Heart left ventricle (tissue), 16 donors: ENCODE data around the gene PPP1R9B. TPM values are rescaled to one million over a fixed set of nuclear protein-coding genes. Genes with fewer than 3 reads are reported as not detected.

Experiments used
- ATAC-seq, 4 donors: fragments of 200-7000 bp; cut with Tn5 transposase; one replicate each; pipeline ENCODE4 v1.9.1; 2020 to 2022; ENCODE audit warnings: moderate library complexity in 4 of 4, mild to moderate bottlenecking in 3 of 4, moderate number of reproducible peaks in 1 of 4
- DNase-seq, 5 donors: peaks; one replicate each; pipeline ENCODE4 v3.0.0-alpha.2; 2020
- H3K27ac ChIP-seq, 12 donors: fragments of 200-600 bp; sonication (generic) in 4 of 12; one replicate each; pipeline versions ENCODE4 v1.5.0 to v1.8.0; 2016 to 2022; ENCODE audit warnings: mild to moderate bottlenecking in 2 of 12
- H3K27me3 ChIP-seq, 9 donors: fragments of 200-600 bp; sonication (generic) in 2 of 9; one replicate each; pipeline versions ENCODE4 v1.5.1 to v1.8.0; 2016 to 2022; ENCODE audit warnings: mild to moderate bottlenecking in 3 of 9
- H3K36me3 ChIP-seq, 9 donors: fragments of 200-600 bp; sonication (generic) in 2 of 9; one replicate each; pipeline versions ENCODE4 v1.5.0 to v1.8.0; 2018 to 2022; ENCODE audit warnings: mild to moderate bottlenecking in 2 of 9
- H3K4me1 ChIP-seq, 12 donors: fragments of 200-600 bp; sonication (generic) in 4 of 12; one replicate each; pipeline versions ENCODE4 v1.5.0 to v1.8.0; 2016 to 2022; ENCODE audit warnings: mild to moderate bottlenecking in 3 of 12
- H3K4me3 ChIP-seq, 12 donors: fragments of 200-600 bp; sonication (generic) in 4 of 12; one replicate each; pipeline versions ENCODE4 v1.5.0 to v1.8.0; 2017 to 2022; ENCODE audit warnings: mild to moderate bottlenecking in 9 of 12, moderate library complexity in 4 of 12
- H3K9me3 ChIP-seq, 12 donors: fragments of 200-600 bp; sonication (generic) in 4 of 12; one replicate each; pipeline versions ENCODE4 v1.5.0 to v1.8.0; 2016 to 2022; ENCODE audit warnings: mild to moderate bottlenecking in 1 of 12
- POLR2A ChIP-seq, 2 donors: fragments of 450-650 bp; IDR thresholded peaks; one replicate each; pipeline ENCODE4 v1.6.1; 2017; ENCODE audit warnings: antibody characterized with exemption in 2 of 2, mild to moderate bottlenecking in 2 of 2, moderate library complexity in 2 of 2
- WGBS, 4 donors: extraction: QIAGEN DNeasy Blood & Tissue Kit in 2 of 4; methylation state at CpG; one replicate each; pipeline versions ENCODE4 v1.1.5 to v1.1.7; 2013 to 2018; 5-methylcytosine and 5-hydroxymethylcytosine counted together
- intact Hi-C, 10 donors: fragments of 100-400 bp; cut with DNase I; formaldehyde crosslinking; loops; one replicate each; pipeline versions ENCODE4 v1.11.1 to v1.14.2; 2022
- polyA plus RNA-seq, 2 donors: library from polyadenylated mRNA; stranded (reverse); fragments of 200-250 nt; gene quantifications; one replicate each; pipeline ENCODE4 v1.2.3, GENCODE V29; 2013
- total RNA-seq, 9 donors: library from RNA; depleted of rRNA in 2 of 9; stranded (reverse); fragments of >200 nt in 2 of 9; fragmentation: NEBNext Ultra II Directional in 3 of 9; extraction: Animal tissue kit (Norgen Biotek cat#: 25700) in 3 of 9; gene quantifications; one replicate each; pipeline versions ENCODE4 v1.1.0 to v1.2.4, GENCODE V29; 2016 to 2023
- TF ChIP-seq, protein P1 (sequence below), 12 donors: fragments of 200-600 bp; sonication (generic) in 4 of 12; IDR thresholded peaks; one replicate each; pipeline versions ENCODE4 v1.5.0 to v1.8.0; 2018 to 2022; ENCODE audit warnings: antibody characterized with exemption in 12 of 12, mild to moderate bottlenecking in 5 of 12
- donor health status: ischemic (EF 13 %, LVEDD 7.1; RV severe dilation, severe dysfunction).
- donor health status: healthy with polysubstance abuse.
- donor health status: DM: no; HTN: yes; CAD: no.
- donor health status: DM: no; HTN: no; CAD: no.
- donor health status: ischemic (EF 25% LVEDD 6.9; RV normal size, moderate dysfunction).
- donor health status: ischemic (EF 25% LVEDD 5.7; RV mildly dilated, moderate dysfunction).
- donor health status: healthy.
- donor health status: DM: yes; HTN: yes; CAD: no.
- donor health status: ischemic (EF 35%, LVEDD 5.7; RV mildly dilated, moderate dysfunction).
- donor health status: nonischemic (EF 11% LVEDD 7.7; RV severe dilation, severe dysfunction).
- donor health status: DM: yes; HTN: yes; CAD: no.
- donor health status: PGD.
- donor health status: ischemic (EF 29% LVEDD 5.4; RV normal size, mild dysfunction).
- donor health status: nonischemic (EF 23%, LVEDD 6.1; RV moderate dilation, normal function).

The PPP1R9B gene
- total and polyA plus RNA-seq, 11 donors = 17.0 to 55.9 (median 31.3) TPM

DNA sequence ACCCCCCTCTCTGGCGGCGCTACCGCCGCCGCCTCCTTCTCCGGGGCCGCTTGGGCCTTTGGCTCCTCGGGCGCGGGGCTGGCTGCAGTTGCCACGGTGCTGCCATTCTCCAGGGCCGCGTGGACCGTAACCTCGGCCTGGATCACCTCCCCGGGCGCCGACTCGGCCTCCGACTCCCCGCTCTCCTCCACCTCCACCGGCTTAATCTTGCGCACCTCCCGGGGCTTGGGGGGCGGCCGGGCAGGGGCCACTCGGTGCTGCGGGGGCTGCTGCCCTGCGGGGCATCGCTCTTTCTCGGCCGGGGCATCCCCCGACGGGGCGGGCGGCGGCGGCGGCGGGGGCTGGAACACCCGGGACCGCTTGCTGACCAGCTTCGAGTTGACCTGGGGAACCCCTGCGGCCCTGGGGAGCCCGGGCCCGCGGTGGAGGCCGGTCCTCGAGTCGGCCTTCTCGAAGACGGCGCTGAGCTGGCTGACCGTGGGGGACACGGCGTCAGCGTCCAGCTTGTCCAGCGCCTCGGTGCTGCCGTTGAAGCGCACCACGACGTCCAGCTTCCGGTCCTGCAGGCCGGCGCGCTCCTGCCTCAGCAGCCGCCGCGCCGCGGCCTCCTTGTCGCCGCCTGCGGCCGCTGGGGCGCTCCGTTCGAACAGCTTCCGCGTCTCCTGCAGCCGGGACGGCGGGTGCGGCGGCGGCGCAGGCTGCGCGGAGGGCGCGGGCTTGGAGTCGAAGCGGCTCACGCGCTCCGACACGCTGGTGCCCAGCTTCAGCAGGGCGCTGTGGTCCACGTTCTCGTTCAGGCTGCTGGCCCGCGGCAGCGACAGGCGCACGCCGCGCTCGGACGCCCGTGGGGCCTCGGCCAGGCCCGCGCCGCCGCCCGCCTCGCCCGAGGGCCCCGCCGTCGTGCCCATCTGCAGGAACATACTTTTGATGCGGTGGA is 792 bp downstream of the PPP1R9B start:
- H3K27me3 ChIP-seq = no peaks in the 10 kb centered on the region
- H3K4me3 ChIP-seq = peak overlapping the region; percentile 61 to 98 (median 92)
- peak overlapping the region; percentile 83 to 99 (median 96) for H3K27ac ChIP-seq
- intact Hi-C loops = loop anchor here in 2 of 10 donors (5.0 kb wide), 2 partner anchors 37 to 52 kb away; partner anchors contain the start of gene PDK2 (in 1 of the 2)
- H3K4me1 ChIP-seq = peaks cover 16 to 90% (median 68%) of the 10 kb centered on the region in 12 donors
- TF ChIP-seq, protein P1, sequence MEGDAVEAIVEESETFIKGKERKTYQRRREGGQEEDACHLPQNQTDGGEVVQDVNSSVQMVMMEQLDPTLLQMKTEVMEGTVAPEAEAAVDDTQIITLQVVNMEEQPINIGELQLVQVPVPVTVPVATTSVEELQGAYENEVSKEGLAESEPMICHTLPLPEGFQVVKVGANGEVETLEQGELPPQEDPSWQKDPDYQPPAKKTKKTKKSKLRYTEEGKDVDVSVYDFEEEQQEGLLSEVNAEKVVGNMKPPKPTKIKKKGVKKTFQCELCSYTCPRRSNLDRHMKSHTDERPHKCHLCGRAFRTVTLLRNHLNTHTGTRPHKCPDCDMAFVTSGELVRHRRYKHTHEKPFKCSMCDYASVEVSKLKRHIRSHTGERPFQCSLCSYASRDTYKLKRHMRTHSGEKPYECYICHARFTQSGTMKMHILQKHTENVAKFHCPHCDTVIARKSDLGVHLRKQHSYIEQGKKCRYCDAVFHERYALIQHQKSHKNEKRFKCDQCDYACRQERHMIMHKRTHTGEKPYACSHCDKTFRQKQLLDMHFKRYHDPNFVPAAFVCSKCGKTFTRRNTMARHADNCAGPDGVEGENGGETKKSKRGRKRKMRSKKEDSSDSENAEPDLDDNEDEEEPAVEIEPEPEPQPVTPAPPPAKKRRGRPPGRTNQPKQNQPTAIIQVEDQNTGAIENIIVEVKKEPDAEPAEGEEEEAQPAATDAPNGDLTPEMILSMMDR (IDR thresholded peaks at IDR 0.05) = peak in 6 of 12 donors; percentile 8 to 33 (median 23)
- no peak for TF ChIP-seq POLR2A (IDR thresholded peaks at IDR 0.05)
- H3K9me3 ChIP-seq = no peaks in the 10 kb centered on the region
- peaks cover 0 to 6% (median 5%) of the 10 kb centered on the region in 9 donors for H3K36me3 ChIP-seq
- ATAC-seq (peak in 1 of 4 donors; percentile 4), DNase-seq (peak; percentile 64 to 88 (median 69))
- WGBS, 4 donors = 0 to 1% (median 0%) methylated on average over 9 to 123 of the region's 123 CpGs

DNA sequence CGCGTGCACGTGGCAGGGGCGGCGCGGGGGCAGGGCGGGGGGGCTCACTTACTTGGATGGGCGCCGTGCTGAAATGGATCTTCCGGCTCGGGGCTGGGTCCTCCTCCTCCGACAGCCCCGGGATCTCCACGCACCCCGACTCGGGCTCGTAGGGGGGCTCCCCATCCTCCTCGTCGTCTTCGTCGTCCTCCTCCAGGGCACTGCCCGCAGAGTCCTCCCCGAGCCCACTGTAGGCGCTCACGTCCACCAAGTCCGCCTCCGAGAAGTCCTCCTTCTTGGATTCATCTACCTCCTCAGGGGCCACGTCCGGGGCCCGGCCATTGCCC is 1.4 kb downstream of the PPP1R9B start:
- intact Hi-C loops = loop anchor here in 1 of 10 donors (5.0 kb wide), 1 partner anchor 37 kb away; no protein-coding TSS in a partner anchor

DNA sequence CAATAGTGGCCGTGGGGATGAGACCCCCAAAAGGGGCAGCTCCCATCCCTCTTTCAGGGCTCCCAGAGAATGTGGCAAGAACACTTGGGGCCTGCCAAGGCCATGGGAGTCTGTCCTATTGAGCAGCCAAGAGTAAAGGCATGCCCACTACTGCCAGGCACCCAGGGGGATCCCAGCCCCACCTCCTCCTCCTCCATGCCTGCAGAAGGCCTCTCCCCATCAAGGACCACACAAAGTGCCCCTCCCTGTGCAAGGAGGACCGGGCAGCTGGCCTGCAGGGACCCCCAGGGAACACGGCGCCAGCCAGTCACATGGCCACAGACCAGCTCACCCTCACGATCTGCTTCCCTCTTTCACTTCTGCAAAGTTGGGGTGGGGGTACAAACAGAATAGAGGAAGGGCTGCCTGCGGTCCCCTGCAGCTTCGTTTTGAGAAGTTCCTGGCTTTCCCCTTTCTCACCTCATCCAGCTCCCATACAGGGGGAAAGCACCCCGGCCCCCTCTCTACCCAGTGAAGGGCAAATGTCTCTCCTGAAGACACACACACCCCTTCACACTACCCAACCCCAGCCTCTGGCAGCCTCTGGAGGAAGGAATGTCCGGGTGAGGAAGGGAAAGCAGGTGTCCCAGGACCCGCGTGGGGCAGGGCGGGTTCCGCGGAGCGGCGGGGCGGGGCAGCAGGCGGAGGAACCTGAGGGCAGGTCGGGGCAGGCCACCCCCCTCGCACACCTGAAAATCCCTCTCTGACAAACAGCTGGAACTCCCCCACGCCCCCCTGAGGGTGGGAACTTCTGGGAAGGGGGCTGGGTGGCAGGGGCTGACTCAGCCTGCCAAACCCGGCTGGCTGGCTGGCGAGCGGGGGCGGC is 2.0 kb downstream of the PPP1R9B start:
- Histone ChIP-seq H3K9me3 (no peaks in the 10 kb centered on the region), H3K27me3 (no peaks in the 10 kb centered on the region), H3K4me1 (peaks cover 16 to 84% (median 58%) of the 10 kb centered on the region in 12 donors), H3K27ac (peak overlapping the region; percentile 46 to 99 (median 96)), H3K36me3 (peaks cover 0 to 18% (median 18%) of the 10 kb centered on the region in 9 donors), H3K4me3 (peak overlapping the region; percentile 61 to 98 (median 92))
- 1 to 4% (median 2%) methylated on average over 9 to 25 of the region's 25 CpGs for WGBS, 4 donors
- TF ChIP-seq, protein P1 (IDR thresholded peaks at IDR 0.05) = peak in 2 of 12 donors; percentile 19 to 21
- peak in 1 of 2 donors; percentile 12 for TF ChIP-seq POLR2A (IDR thresholded peaks at IDR 0.05)
- ATAC-seq (peak in 2 of 4 donors; percentile 3), DNase-seq (peak in 4 of 5 donors; percentile 60 to 78 (median 65))
- intact Hi-C loops = loop anchor here in 1 of 10 donors (5.0 kb wide), 1 partner anchor 36 kb away; no protein-coding TSS in a partner anchor

More for the DNA sequence above, 1.4 kb downstream of the PPP1R9B start:
- ATAC-seq (no peak), DNase-seq (peak in 1 of 5 donors; percentile 54)
- Histone ChIP-seq H3K27me3 (no peaks in the 10 kb centered on the region), H3K4me1 (peaks cover 16 to 90% (median 64%) of the 10 kb centered on the region in 12 donors), H3K9me3 (no peaks in the 10 kb centered on the region), H3K27ac (peak overlapping the region; percentile 83 to 99 (median 96)), H3K36me3 (peaks cover 0 to 12% (median 12%) of the 10 kb centered on the region in 9 donors), H3K4me3 (peak overlapping the region; percentile 61 to 98 (median 92))
- TF ChIP-seq POLR2A (IDR thresholded peaks at IDR 0.05) = no peak
- TF ChIP-seq, protein P1 (IDR thresholded peaks at IDR 0.05) = no peak
- WGBS, 4 donors = 0 to 1% (median 1%) methylated on average over 7 to 30 of the region's 30 CpGs
